Liver (tissue), 9 donors: ENCODE results near the gene ROBO3. TPM values are rescaled to one million over a fixed set of nuclear protein-coding genes. Genes with fewer than 3 reads are reported as not detected.

ENCODE experiments used
- DNase-seq: peaks from one replicate; pipeline ENCODE4 v3.0.0-alpha.2; 2017; ENCODE audit warnings: low spot score
- H3K27ac ChIP-seq, 2 donors: one replicate each; pipeline ENCODE4 v1.7.0; 2013; ENCODE audit warnings: inconsistent platforms in 2 of 2, low read length in 2 of 2, control low read depth in 1 of 2, low read depth in 1 of 2, mild to moderate bottlenecking in 1 of 2
- H3K27me3 ChIP-seq, 4 donors: one replicate each; pipeline versions ENCODE4 v1.6.1 to v1.7.0; 2013; ENCODE audit warnings: low read length in 3 of 4, inconsistent platforms in 1 of 4, mild to moderate bottlenecking in 1 of 4, moderate library complexity in 1 of 4; ENCODE audit not compliant: control insufficient read depth in 4 of 4, insufficient read depth in 4 of 4
- H3K36me3 ChIP-seq, 4 donors: one replicate each; pipeline versions ENCODE4 v1.6.1 to v1.7.0; 2013; ENCODE audit warnings: low read length in 3 of 4, mild to moderate bottlenecking in 3 of 4, low read depth in 1 of 4, moderate library complexity in 1 of 4; ENCODE audit not compliant: control insufficient read depth in 4 of 4, insufficient read depth in 3 of 4
- H3K4me1 ChIP-seq, 4 donors: one replicate each; pipeline versions ENCODE4 v1.6.1 to v1.7.0; 2013; ENCODE audit warnings: low read length in 3 of 4, mild to moderate bottlenecking in 3 of 4, moderate library complexity in 1 of 4; ENCODE audit not compliant: control insufficient read depth in 4 of 4, insufficient read depth in 4 of 4
- H3K4me3 ChIP-seq, 3 donors: one replicate each; pipeline versions ENCODE4 v1.6.1 to v1.7.0; 2013; ENCODE audit warnings: low read length in 3 of 3, control low read depth in 1 of 3, low read depth in 1 of 3, mild to moderate bottlenecking in 1 of 3
- H3K9ac ChIP-seq, 2 donors: one replicate each; pipeline ENCODE4 v1.7.0; 2013; ENCODE audit warnings: low read length in 2 of 2, mild to moderate bottlenecking in 2 of 2, moderate library complexity in 2 of 2, control low read depth in 1 of 2, low read depth in 1 of 2
- H3K9me3 ChIP-seq, 4 donors: one replicate each; pipeline versions ENCODE4 v1.6.1 to v1.7.0; 2013; ENCODE audit warnings: low read length in 3 of 4; ENCODE audit not compliant: control insufficient read depth in 4 of 4
- CTCF ChIP-seq: fragments of 150-350 bp; IDR thresholded peaks from 2 replicates; pipeline ENCODE4 v1.5.1; 2017; ENCODE audit warnings: improper control_type of control experiment, low read depth, low read length; ENCODE audit not compliant: missing input control
- EGR1 ChIP-seq, 2 donors: IDR thresholded peaks; 2 replicates each; pipeline ENCODE4 v1.6.1; 2016 to 2018; ENCODE audit warnings: antibody characterized with exemption in 2 of 2, low read depth in 2 of 2
- FOXA2 ChIP-seq: IDR thresholded peaks from 2 replicates; pipeline ENCODE4 v1.6.1; 2016; ENCODE audit warnings: antibody characterized with exemption
- GABPA ChIP-seq, 2 donors: IDR thresholded peaks in 1 of 2; conservative IDR thresholded peaks in 1 of 2; 2 replicates each; pipeline ENCODE4 v1.6.1; 2016; ENCODE audit warnings: antibody characterized with exemption in 2 of 2, mild to moderate bottlenecking in 1 of 2, moderate library complexity in 1 of 2
- HNF4A ChIP-seq, 2 donors: conservative IDR thresholded peaks; 2 replicates each; pipeline ENCODE4 v1.6.1; 2016; ENCODE audit warnings: antibody characterized with exemption in 2 of 2, mild to moderate bottlenecking in 2 of 2
- HNF4G ChIP-seq: IDR thresholded peaks from 2 replicates; pipeline ENCODE4 v1.6.1; 2016; ENCODE audit warnings: antibody characterized with exemption
- JUND ChIP-seq, 2 donors: IDR thresholded peaks; 2 replicates each; pipeline ENCODE4 v1.6.1; 2016; ENCODE audit warnings: antibody characterized with exemption in 2 of 2
- MAX ChIP-seq: IDR thresholded peaks from 2 replicates; pipeline ENCODE4 v1.6.1; 2016; ENCODE audit warnings: antibody characterized with exemption
- RAD21 ChIP-seq, 2 donors: IDR thresholded peaks; 2 replicates each; pipeline ENCODE4 v1.6.1; 2016; ENCODE audit warnings: antibody characterized with exemption in 2 of 2, mild to moderate bottlenecking in 2 of 2
- REST ChIP-seq: IDR thresholded peaks from 2 replicates; pipeline ENCODE4 v1.6.1; 2016; ENCODE audit warnings: antibody characterized with exemption, mild to moderate bottlenecking
- RXRA ChIP-seq, 2 donors: IDR thresholded peaks; 2 replicates each; pipeline ENCODE4 v1.6.1; 2017 to 2018; ENCODE audit warnings: antibody characterized with exemption in 2 of 2, mild to moderate bottlenecking in 1 of 2
- SP1 ChIP-seq: IDR thresholded peaks from 2 replicates; pipeline ENCODE4 v1.6.1; 2018; ENCODE audit warnings: antibody characterized with exemption, mild to moderate bottlenecking
- TAF1 ChIP-seq: conservative IDR thresholded peaks from 2 replicates; pipeline ENCODE4 v1.6.1; 2016; ENCODE audit warnings: antibody characterized with exemption, mild to moderate bottlenecking
- YY1 ChIP-seq: IDR thresholded peaks from 2 replicates; pipeline ENCODE4 v1.6.1; 2016; ENCODE audit warnings: antibody characterized with exemption, mild to moderate bottlenecking
- WGBS: extraction: QIAGEN DNeasy Blood & Tissue Kit; methylation state at CpG from one replicate; pipeline ENCODE4 v1.1.7; 2013; 5-methylcytosine and 5-hydroxymethylcytosine counted together
- polyA plus RNA-seq, 2 donors: library from polyadenylated mRNA; stranded (reverse) in 1 of 2; unstranded in 1 of 2; fragments of 200-250 nt in 1 of 2; fragments of >200 nt in 1 of 2; fragmentation: Nextera tagmentation in 1 of 2; extraction: Ambion mirVana in 1 of 2; gene quantifications; one replicate each; pipeline versions ENCODE4 v1.2.1 to v1.2.3, GENCODE V29; 2013 to 2015
- total RNA-seq, 2 donors: library from RNA; depleted of rRNA; stranded (reverse); fragments of >200 nt; gene quantifications; one replicate each; pipeline ENCODE4 v1.2.3, GENCODE V29; 2014
- TF ChIP-seq, protein P1 (sequence below): IDR thresholded peaks from 2 replicates; pipeline ENCODE4 v1.6.1; 2016; ENCODE audit warnings: antibody characterized with exemption
- TF ChIP-seq, protein P2 (sequence below): IDR thresholded peaks from 2 replicates; pipeline ENCODE4 v1.6.1; 2016; ENCODE audit warnings: antibody characterized with exemption
- donor health status: healthy.
- donor health status: healthy.
- donor health status: healthy.
- donor health status: healthy.
- donor health status: healthy.

Gene ROBO3
- total and polyA plus RNA-seq, 4 donors, result 1.1 to 2.2 (median 1.4) TPM

- no peaks in the 10 kb centered on the region for H3K9me3 ChIP-seq
- no peak for DNase-seq
- H3K36me3 ChIP-seq, result no peaks in the 10 kb centered on the region
- no peak overlapping the region for H3K4me3 ChIP-seq
- peaks cover 0 to 4% (median 1%) of the 10 kb centered on the region in 4 donors for H3K27me3 ChIP-seq
- H3K27ac ChIP-seq, result no peak overlapping the region
- H3K4me1 ChIP-seq, result no peaks in the 10 kb centered on the region
- WGBS, result 76% methylated on average over 3 of the region's 3 CpGs
- no peak for TF ChIP-seq HNF4G
- no peak overlapping the region for H3K9ac ChIP-seq
These were observed 35.2 kb upstream of the ROBO3 start for GRCh38 chr11:124829986-124830385.

- H3K27me3 ChIP-seq, result peaks cover 0 to 4% (median 1%) of the 10 kb centered on the region in 4 donors
- WGBS, result 82% methylated on average over 3 of the region's 3 CpGs
- TF ChIP-seq, protein P1, sequence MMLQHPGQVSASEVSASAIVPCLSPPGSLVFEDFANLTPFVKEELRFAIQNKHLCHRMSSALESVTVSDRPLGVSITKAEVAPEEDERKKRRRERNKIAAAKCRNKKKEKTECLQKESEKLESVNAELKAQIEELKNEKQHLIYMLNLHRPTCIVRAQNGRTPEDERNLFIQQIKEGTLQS, result no peak
- TF ChIP-seq GABPA (IDR thresholded peaks at IDR 0.05 in 1 of 2, conservative IDR thresholded peaks at IDR 0.05 in 1 of 2), result no peak
- TF ChIP-seq YY1, result no peak
- TF ChIP-seq FOXA2, result no peak
- TF ChIP-seq MAX, result no peak
- TF ChIP-seq JUND (IDR thresholded peaks at IDR 0.05), result no peak
- TF ChIP-seq HNF4G, result no peak
- TF ChIP-seq, protein P2, sequence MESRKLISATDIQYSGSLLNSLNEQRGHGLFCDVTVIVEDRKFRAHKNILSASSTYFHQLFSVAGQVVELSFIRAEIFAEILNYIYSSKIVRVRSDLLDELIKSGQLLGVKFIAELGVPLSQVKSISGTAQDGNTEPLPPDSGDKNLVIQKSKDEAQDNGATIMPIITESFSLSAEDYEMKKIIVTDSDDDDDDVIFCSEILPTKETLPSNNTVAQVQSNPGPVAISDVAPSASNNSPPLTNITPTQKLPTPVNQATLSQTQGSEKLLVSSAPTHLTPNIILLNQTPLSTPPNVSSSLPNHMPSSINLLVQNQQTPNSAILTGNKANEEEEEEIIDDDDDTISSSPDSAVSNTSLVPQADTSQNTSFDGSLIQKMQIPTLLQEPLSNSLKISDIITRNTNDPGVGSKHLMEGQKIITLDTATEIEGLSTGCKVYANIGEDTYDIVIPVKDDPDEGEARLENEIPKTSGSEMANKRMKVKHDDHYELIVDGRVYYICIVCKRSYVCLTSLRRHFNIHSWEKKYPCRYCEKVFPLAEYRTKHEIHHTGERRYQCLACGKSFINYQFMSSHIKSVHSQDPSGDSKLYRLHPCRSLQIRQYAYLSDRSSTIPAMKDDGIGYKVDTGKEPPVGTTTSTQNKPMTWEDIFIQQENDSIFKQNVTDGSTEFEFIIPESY, result no peak
- no peak for TF ChIP-seq EGR1 (IDR thresholded peaks at IDR 0.05; ENCODE audit: low read depth in 2 of 2)
- no peak for TF ChIP-seq HNF4A (conservative IDR thresholded peaks at IDR 0.05)
- H3K9ac ChIP-seq, result no peak overlapping the region
- H3K4me3 ChIP-seq, result no peak overlapping the region
- H3K4me1 ChIP-seq, result no peaks in the 10 kb centered on the region
- DNase-seq, result no peak
- no peak overlapping the region for H3K27ac ChIP-seq
- H3K9me3 ChIP-seq, result no peaks in the 10 kb centered on the region
- H3K36me3 ChIP-seq, result no peaks in the 10 kb centered on the region
These were observed 34.5 kb upstream of the ROBO3 start for GRCh38 chr11:124830749-124831148.

DNA sequence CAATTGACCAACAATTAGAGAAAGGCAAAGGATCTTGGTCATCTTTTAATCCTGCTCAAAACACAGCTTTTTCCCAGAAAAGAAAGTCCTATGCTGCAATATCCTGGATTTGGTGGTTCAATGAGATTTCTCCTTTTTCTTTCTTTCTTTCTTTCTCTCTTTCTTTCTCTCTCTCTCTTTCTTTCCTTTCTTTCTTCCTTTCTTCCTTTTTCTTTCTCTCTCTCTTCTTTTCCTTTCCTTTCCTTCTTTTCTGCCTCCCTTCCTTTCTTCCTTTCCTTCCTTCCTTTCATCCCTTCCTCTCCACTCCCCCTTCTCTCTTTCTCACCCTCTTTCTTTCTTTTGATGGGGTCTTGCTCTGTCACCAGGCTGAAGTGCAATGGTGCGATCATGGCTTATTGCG lies 33.3 kb upstream of the ROBO3 start:
- peaks cover 0 to 4% (median under 1%) of the 10 kb centered on the region in 4 donors for H3K4me1 ChIP-seq
- H3K4me3 ChIP-seq, result no peak overlapping the region
- H3K36me3 ChIP-seq, result no peaks in the 10 kb centered on the region
- no peak for DNase-seq
- no peak overlapping the region for H3K27ac ChIP-seq
- no peak overlapping the region for H3K9ac ChIP-seq
- TF ChIP-seq, protein P1, result no peak
- TF ChIP-seq MAX (no peak), YY1 (no peak), SP1 (no peak), HNF4A (conservative IDR thresholded peaks at IDR 0.05) (no peak), GABPA (IDR thresholded peaks at IDR 0.05 in 1 of 2, conservative IDR thresholded peaks at IDR 0.05 in 1 of 2) (no peak), RAD21 (IDR thresholded peaks at IDR 0.05) (no peak), CTCF (no peak), REST (no peak), FOXA2 (no peak), JUND (IDR thresholded peaks at IDR 0.05) (no peak), TAF1 (no peak), HNF4G (no peak), RXRA (IDR thresholded peaks at IDR 0.05) (no peak)
- TF ChIP-seq, protein P2, result no peak
- H3K9me3 ChIP-seq, result no peaks in the 10 kb centered on the region
- 89% methylated on average over 2 of the region's 2 CpGs for WGBS
- peaks cover 0 to 4% (median 1%) of the 10 kb centered on the region in 4 donors for H3K27me3 ChIP-seq
